Liver (tissue), 3 donors: ENCODE measurements around the gene FRMD5.

Experiments used
- ATF3 ChIP-seq: IDR thresholded peaks from 2 replicates; pipeline ENCODE4 v1.6.1; 2016; ENCODE audit warnings: antibody characterized with exemption
- CTCF ChIP-seq: fragments of 150-350 bp; IDR thresholded peaks from 2 replicates; pipeline ENCODE4 v1.5.1; 2017; ENCODE audit warnings: improper control_type of control experiment, low read depth, low read length; ENCODE audit not compliant: missing input control
- FOXA1 ChIP-seq: IDR thresholded peaks from 2 replicates; pipeline ENCODE4 v1.6.1; 2016; ENCODE audit warnings: antibody characterized with exemption
- FOXA2 ChIP-seq: IDR thresholded peaks from 2 replicates; pipeline ENCODE4 v1.6.1; 2016; ENCODE audit warnings: antibody characterized with exemption
- GABPA ChIP-seq, 2 donors: IDR thresholded peaks in 1 of 2; conservative IDR thresholded peaks in 1 of 2; 2 replicates each; pipeline ENCODE4 v1.6.1; 2016; ENCODE audit warnings: antibody characterized with exemption in 2 of 2, mild to moderate bottlenecking in 1 of 2, moderate library complexity in 1 of 2
- MAX ChIP-seq: IDR thresholded peaks from 2 replicates; pipeline ENCODE4 v1.6.1; 2016; ENCODE audit warnings: antibody characterized with exemption
- RAD21 ChIP-seq, 2 donors: IDR thresholded peaks; 2 replicates each; pipeline ENCODE4 v1.6.1; 2016; ENCODE audit warnings: antibody characterized with exemption in 2 of 2, mild to moderate bottlenecking in 2 of 2
- REST ChIP-seq: IDR thresholded peaks from 2 replicates; pipeline ENCODE4 v1.6.1; 2016; ENCODE audit warnings: antibody characterized with exemption, mild to moderate bottlenecking
- YY1 ChIP-seq: IDR thresholded peaks from 2 replicates; pipeline ENCODE4 v1.6.1; 2016; ENCODE audit warnings: antibody characterized with exemption, mild to moderate bottlenecking
- ZBTB33 ChIP-seq: IDR thresholded peaks from 2 replicates; pipeline ENCODE4 v1.6.1; 2016; ENCODE audit warnings: antibody characterized with exemption
- donor health status: healthy.
- donor health status: healthy.

- no peak for TF ChIP-seq CTCF
- TF ChIP-seq GABPA (IDR thresholded peaks at IDR 0.05 in 1 of 2, conservative IDR thresholded peaks at IDR 0.05 in 1 of 2): no peak
- no peak for TF ChIP-seq REST
- no peak for TF ChIP-seq YY1
- no peak for TF ChIP-seq ATF3
- no peak for TF ChIP-seq RAD21 (IDR thresholded peaks at IDR 0.05)
- no peak for TF ChIP-seq MAX
- no peak for TF ChIP-seq FOXA1
- no peak for TF ChIP-seq FOXA2
- no peak for TF ChIP-seq ZBTB33
These were observed 266.9 kb downstream of the FRMD5 start for GRCh38 chr15:43928152-43928551.
